RWPE2 (cell line): ENCODE measurements around the gene ROR2.
A peak's percentile ranks its signal among the peaks of the same experiment; 100 is the strongest.

Source experiments
- ATAC-seq: fragments of 200-7000 bp; cut with Tn5 transposase; 3 replicates; pipeline ENCODE4 v1.9.1; 2021; ENCODE audit warnings: low read depth
- DNase-seq: peaks from one replicate; pipeline ENCODE4 v3.0.0-alpha.2; 2020; ENCODE audit warnings: low spot score
- H3K27ac ChIP-seq: fragments of 450-650 bp; 2 replicates; pipeline ENCODE4 v1.5.1; 2017; ENCODE audit warnings: mild to moderate bottlenecking; ENCODE audit not compliant: poor library complexity, severe bottlenecking
- H3K27me3 ChIP-seq: fragments of 250-450 bp; sonication (Bioruptor Pico); 2 replicates; pipeline ENCODE4 v1.5.1; 2021; ENCODE audit warnings: mild to moderate bottlenecking, moderate library complexity; ENCODE audit not compliant: insufficient read depth, poor library complexity, severe bottlenecking
- H3K36me3 ChIP-seq: fragments of 250-450 bp; sonication (Bioruptor Pico); 2 replicates; pipeline ENCODE4 v1.5.1; 2020; ENCODE audit warnings: low read depth, mild to moderate bottlenecking, moderate library complexity
- H3K4me1 ChIP-seq: fragments of 250-450 bp; sonication (Bioruptor Pico); 2 replicates; pipeline ENCODE4 v1.5.1; 2021; ENCODE audit warnings: mild to moderate bottlenecking, moderate library complexity; ENCODE audit not compliant: insufficient read depth, poor library complexity, severe bottlenecking
- H3K4me3 ChIP-seq: fragments of 250-450 bp; sonication (Bioruptor Pico); 2 replicates; pipeline ENCODE4 v1.5.1; 2021; ENCODE audit warnings: mild to moderate bottlenecking, moderate library complexity; ENCODE audit not compliant: severe bottlenecking
- H3K9me3 ChIP-seq: fragments of 250-450 bp; sonication (Bioruptor Pico); 2 replicates; pipeline ENCODE4 v1.5.1; 2021; ENCODE audit warnings: mild to moderate bottlenecking, moderate library complexity; ENCODE audit not compliant: severe bottlenecking
- TF ChIP-seq, protein P1 (sequence below): fragments of 450-650 bp; IDR thresholded peaks from one replicate; pipeline ENCODE4 v1.5.1; 2017; ENCODE audit warnings: mild to moderate bottlenecking, moderate library complexity; ENCODE audit not compliant: poor library complexity, severe bottlenecking

The ROR2 gene

DNA sequence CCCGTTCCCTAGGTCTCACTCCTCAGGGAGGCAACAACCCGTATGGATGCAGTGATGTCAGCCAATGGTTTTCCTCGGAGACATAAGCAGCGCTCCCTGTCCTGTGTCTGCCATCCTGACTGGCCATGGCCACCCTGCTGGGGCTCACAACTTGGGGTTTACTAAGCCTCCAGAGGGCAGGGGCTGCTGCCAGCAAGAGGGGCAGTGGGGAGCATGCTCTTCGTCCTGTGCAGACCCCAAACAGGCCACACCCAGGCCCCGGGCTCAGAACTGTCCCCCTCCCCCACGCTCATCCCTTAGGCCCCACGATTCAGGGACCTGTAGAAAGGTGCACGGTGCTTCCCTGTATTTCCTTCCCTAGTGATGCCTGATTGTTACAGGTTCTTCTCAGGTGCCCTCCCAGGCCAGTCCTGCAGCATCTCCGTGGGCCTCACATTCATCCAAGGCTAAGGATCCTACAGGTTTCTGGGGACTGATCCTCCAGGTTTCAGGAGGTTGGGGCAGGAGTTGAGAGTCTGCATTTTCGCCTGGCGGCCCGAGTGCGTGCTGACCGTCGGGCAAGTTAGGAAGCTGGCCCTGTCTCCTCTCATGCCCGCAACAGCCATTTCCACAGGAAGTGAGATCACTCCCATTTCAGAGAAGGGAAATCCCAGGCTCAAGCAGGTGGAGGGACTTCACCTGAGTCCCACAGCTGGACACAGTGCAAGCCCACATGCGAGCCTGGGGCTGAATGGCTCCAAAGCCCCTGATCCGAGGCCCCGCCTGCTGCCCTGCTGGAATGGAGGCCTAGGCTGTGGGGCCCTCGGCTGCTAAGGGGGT is 217.6 kb downstream of the ROR2 start:
- TF ChIP-seq, protein P1, sequence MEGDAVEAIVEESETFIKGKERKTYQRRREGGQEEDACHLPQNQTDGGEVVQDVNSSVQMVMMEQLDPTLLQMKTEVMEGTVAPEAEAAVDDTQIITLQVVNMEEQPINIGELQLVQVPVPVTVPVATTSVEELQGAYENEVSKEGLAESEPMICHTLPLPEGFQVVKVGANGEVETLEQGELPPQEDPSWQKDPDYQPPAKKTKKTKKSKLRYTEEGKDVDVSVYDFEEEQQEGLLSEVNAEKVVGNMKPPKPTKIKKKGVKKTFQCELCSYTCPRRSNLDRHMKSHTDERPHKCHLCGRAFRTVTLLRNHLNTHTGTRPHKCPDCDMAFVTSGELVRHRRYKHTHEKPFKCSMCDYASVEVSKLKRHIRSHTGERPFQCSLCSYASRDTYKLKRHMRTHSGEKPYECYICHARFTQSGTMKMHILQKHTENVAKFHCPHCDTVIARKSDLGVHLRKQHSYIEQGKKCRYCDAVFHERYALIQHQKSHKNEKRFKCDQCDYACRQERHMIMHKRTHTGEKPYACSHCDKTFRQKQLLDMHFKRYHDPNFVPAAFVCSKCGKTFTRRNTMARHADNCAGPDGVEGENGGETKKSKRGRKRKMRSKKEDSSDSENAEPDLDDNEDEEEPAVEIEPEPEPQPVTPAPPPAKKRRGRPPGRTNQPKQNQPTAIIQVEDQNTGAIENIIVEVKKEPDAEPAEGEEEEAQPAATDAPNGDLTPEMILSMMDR, result no peak
- Histone ChIP-seq H3K4me3 (no peak overlapping the region), H3K27me3 (no peaks in the 10 kb centered on the region)

DNA sequence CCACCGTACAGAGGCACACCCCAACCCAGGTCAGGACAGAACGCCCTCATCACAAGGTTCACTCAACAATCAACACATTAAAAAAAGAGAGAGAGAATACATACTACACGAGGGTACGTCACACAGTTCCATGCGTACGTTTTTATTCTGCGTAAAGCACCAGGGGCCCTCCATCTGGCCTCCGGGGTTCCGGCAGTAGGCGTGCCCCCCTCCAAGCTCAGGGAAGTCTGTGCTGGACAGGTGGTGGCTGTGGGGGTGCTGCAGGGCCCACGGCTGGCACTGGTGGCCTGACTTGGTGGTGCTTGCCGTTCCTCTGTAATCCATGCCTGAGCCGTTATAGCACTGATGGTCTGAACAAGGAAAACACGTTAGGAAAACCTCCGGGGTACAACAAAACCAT is 219.2 kb downstream of the ROR2 start:
- ATAC-seq, result no peak
- Histone ChIP-seq H3K9me3 (no peaks in the 10 kb centered on the region), H3K4me3 (no peak overlapping the region), H3K4me1 (no peaks in the 10 kb centered on the region), H3K27ac (no peak overlapping the region), H3K36me3 (no peaks in the 10 kb centered on the region), H3K27me3 (no peaks in the 10 kb centered on the region)
- TF ChIP-seq, protein P1, result no peak
- DNase-seq, result no peak

More for the DNA sequence above, 217.6 kb downstream of the ROR2 start:
- ATAC-seq (no peak), DNase-seq (no peak)
- Histone ChIP-seq H3K36me3 (no peaks in the 10 kb centered on the region), H3K4me1 (no peaks in the 10 kb centered on the region), H3K27ac (no peak overlapping the region), H3K9me3 (no peaks in the 10 kb centered on the region)

GRCh38 chr9:91729558-91729842 is 220.5 kb downstream of the ROR2 start:
- ATAC-seq, result no peak
- H3K27ac ChIP-seq, result no peak overlapping the region
- no peaks in the 10 kb centered on the region for H3K36me3 ChIP-seq
- no peaks in the 10 kb centered on the region for H3K4me1 ChIP-seq
- H3K27me3 ChIP-seq, result no peaks in the 10 kb centered on the region
- no peak for DNase-seq
- no peak overlapping the region for H3K4me3 ChIP-seq
- TF ChIP-seq, protein P1, result no peak
- H3K9me3 ChIP-seq, result no peaks in the 10 kb centered on the region

DNA sequence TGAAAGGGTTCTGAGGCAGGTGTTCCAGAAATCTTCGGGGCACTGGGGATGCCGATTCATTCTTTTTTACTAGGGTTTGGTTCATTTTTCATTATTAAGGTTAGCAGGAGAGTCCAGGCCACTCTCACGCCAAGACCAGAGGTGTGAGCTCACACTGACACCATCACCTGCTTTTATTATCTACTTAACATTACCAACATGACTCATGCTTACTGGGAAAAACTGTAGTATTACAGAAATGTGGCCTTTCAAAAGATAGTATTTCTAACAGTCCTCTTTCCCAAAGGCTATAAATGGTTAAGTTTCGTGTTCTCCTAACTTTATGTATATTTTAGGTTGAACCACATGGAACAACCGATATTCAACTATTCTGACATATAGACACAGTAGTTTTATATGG is 222.1 kb downstream of the ROR2 start:
- TF ChIP-seq, protein P1, result no peak
- no peaks in the 10 kb centered on the region for H3K36me3 ChIP-seq
- no peaks in the 10 kb centered on the region for H3K27me3 ChIP-seq
- DNase-seq (no peak), ATAC-seq (no peak)
- H3K4me3 ChIP-seq, result no peak overlapping the region
- no peaks in the 10 kb centered on the region for H3K4me1 ChIP-seq
- H3K27ac ChIP-seq, result no peak overlapping the region
- H3K9me3 ChIP-seq, result no peaks in the 10 kb centered on the region

GRCh38 chr9:91727316-91727861 is 222.6 kb downstream of the ROR2 start:
- Histone ChIP-seq H3K36me3 (no peaks in the 10 kb centered on the region), H3K9me3 (no peaks in the 10 kb centered on the region), H3K27me3 (no peaks in the 10 kb centered on the region), H3K27ac (no peak overlapping the region), H3K4me3 (no peak overlapping the region), H3K4me1 (no peaks in the 10 kb centered on the region)
- ATAC-seq (peak; percentile 82), DNase-seq (no peak)
- TF ChIP-seq, protein P1, result peak; percentile 79
